Retinal pigment epithelial cell (primary cell): ENCODE data around the gene LMF1.

Source experiments
- DNase-seq: peaks from one replicate; pipeline ENCODE4 v3.0.0-alpha.2; 2010; ENCODE audit warnings: low read depth
- H3K4me3 ChIP-seq: 2 replicates; pipeline ENCODE4 v1.5.1; 2011; ENCODE audit warnings: mild to moderate bottlenecking, low read length, control low read depth, moderate library complexity
- TF ChIP-seq, protein P1 (sequence below): conservative IDR thresholded peaks from 2 replicates; pipeline ENCODE4 v1.5.1; 2011; ENCODE audit warnings: low read depth, low read length, control low read depth, inconsistent platforms

LMF1 gene

DNA sequence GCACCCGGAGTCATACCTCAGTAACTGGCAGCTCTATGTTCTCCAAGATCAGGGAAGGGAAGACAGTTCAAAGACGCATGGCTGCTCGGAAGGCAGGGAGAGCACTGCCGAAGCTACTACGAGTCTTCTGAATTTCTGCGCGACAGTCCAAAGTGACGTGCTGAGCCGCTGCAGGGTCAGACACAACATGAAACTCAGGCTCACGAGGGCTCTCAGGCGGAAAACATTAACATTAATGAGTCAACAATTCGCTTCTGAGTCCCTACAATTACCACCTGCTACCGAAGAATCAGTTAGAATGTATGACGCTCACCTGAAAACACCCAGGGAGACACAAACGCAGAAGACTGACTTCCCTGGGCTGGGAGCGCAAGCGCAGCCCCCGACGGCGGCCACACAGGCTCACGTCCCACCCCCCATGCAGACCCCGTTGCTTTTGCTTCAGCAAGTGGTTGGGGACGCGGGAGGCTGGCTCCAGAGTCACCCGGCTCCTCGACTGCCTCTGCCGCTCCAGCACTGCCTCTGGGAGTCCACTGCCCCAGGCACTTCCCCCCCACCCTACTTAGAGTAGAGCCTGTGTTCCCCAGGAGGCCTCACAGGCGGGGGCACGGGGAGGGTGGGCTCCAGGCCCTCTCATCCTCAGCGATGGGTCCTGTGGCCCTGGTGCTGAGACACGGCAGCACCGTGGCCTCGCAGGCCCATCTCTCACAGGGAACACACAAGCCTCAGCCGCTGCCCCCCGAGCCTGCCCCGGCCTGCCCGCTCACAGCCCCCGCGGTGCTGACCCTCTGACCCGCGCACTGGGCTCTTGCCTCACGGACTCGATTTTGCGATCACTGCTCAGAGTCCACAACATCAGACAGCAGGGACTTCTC lies 38.9 kb downstream of the LMF1 start:
- TF ChIP-seq, protein P1, sequence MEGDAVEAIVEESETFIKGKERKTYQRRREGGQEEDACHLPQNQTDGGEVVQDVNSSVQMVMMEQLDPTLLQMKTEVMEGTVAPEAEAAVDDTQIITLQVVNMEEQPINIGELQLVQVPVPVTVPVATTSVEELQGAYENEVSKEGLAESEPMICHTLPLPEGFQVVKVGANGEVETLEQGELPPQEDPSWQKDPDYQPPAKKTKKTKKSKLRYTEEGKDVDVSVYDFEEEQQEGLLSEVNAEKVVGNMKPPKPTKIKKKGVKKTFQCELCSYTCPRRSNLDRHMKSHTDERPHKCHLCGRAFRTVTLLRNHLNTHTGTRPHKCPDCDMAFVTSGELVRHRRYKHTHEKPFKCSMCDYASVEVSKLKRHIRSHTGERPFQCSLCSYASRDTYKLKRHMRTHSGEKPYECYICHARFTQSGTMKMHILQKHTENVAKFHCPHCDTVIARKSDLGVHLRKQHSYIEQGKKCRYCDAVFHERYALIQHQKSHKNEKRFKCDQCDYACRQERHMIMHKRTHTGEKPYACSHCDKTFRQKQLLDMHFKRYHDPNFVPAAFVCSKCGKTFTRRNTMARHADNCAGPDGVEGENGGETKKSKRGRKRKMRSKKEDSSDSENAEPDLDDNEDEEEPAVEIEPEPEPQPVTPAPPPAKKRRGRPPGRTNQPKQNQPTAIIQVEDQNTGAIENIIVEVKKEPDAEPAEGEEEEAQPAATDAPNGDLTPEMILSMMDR: no peak
- H3K4me3 ChIP-seq: no peak overlapping the region
- DNase-seq: no peak

DNA sequence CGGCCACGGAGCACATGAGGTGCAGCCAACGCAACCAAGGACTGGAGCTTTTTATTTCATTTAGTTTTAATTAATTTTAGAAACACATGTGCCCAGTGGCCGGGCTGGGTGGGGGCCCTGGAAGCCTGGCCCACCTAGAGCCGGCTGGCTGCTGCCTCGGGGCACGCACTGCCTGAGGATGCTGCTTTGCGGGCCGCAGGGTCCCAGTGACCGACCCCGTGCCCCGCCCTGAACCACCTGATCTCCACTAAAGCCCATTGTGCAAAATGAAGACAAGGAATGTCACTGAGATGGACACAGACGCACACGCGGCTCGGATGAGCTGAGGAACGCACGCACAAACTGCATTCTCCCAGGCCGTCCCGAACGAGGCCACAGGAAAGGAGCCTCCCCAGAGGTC lies 39.6 kb downstream of the LMF1 start:
- no peak overlapping the region for H3K4me3 ChIP-seq
- no peak for DNase-seq
- TF ChIP-seq, protein P1: no peak

DNA sequence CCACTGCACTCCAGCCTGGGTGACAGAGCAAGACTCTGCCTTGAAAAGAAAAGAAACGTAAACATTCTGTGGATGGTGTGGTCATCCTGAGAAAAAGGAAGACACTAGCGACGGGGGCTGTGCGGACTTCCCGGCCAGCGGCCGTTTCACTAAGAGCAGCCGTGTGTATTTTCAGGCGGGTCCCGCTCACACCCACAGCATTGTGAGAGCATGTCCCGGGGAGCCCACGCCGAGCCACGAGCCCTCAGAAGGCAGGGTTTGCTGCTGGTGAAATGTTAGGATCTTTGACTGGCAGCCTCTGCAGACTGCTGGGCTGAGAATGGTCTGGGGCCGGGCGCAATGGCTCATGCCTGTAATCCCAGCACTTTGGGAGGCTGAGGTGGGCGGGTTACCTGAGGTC lies 40.3 kb downstream of the LMF1 start:
- no peak overlapping the region for H3K4me3 ChIP-seq
- DNase-seq: no peak
- TF ChIP-seq, protein P1: no peak

DNA sequence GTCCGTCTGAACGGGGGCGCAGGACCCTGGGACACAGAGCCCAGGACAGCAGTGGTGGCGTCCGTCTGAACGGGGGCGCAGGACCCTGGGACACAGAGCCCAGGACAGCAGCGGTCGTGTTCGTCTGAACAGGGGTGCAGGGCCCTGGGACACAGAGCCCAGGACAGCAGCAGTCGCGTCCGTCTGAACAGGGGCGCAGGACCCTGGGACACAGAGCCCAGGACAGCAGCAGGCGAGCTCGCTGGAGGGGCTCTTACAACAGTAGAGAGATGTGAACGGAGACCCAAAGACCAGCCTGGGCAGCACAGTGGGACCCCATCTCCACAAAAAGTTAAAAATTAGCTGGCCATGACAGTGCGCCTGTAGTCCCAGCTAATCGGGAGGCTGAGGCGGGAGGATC lies 40.7 kb downstream of the LMF1 start:
- TF ChIP-seq, protein P1: no peak
- no peak for DNase-seq

DNA sequence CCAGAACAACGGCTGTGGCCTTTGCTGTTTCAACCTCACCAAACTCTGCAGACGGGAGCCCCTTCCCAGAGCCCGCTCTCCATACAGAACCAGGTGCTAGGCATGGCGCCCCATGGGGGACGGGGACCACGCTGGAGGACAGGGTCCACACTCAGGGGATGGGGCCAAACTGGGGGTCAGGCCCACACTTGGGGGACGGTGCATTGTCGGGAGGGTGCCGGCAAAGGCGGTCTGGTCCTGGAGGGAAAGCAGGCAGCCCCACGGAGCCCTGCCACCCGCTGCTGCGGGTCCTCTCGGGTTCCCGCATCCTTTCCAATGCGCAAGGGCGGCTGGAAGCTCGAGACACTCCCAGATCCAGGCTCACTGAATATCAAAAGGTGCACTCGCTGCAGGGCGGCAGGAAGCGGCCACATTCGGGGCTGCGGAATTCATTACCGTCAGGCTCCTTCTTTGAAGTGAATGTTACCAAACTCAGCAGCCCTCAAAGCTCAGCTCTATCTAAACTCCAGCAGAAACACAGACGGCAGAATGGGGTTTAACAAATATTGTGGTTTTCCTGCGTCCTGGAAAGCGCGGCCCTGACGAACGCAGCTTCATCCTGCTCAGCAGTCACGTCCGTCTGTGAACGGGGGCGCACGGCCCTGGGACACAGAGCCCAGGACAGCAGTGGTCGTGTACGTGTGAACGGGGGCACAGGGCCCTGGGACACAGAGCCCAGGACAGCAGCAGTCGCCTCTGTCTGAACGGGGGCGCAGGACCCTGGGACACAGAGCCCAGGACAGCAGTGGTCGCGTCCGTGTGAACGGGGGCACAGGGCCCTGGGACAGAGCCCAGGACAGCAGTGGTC lies 41.3 kb downstream of the LMF1 start:
- TF ChIP-seq, protein P1: no peak
- H3K4me3 ChIP-seq: no peak overlapping the region
- no peak for DNase-seq

More for the DNA sequence above, 40.7 kb downstream of the LMF1 start:
- no peak overlapping the region for H3K4me3 ChIP-seq

DNA sequence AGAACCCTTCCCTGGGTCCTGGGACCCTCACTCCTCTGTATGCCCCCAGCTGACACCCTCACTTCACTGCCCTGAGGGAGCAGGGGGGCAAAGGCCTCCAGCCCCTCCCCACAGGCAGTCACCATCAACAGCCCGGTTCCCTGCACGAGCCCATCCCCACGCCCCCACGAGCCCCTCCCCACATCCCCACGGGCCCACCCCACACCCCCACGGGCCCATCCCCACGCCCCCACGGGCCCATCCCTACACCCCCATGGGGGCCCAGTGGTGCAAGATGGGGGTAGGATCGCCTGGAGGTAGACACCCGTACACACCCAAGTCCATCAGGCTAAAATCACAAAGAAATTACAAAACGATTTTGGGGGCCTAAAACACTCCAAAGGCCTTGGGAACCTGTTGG lies 42.3 kb downstream of the LMF1 start:
- TF ChIP-seq, protein P1: no peak
- no peak overlapping the region for H3K4me3 ChIP-seq
- DNase-seq: no peak

DNA sequence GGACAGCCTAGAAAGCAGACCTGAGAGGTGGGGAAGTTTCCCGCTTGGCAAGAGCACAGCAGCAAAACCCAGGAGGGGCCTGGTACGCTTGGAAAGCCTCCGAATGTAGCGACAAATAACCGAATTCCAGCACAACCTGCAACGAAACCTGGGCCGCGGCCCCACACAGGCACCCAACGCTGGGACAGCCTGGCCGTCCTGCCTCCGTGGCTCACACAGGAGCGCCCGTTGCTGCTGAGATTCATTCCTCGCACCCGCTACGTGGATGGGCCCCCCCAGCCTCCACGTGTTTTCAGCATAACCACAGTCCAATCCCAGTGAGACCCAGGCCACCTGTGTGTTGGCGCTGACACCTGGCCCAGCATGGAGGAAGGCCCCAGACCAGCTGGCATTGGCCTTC lies 42.9 kb downstream of the LMF1 start:
- H3K4me3 ChIP-seq: no peak overlapping the region
- TF ChIP-seq, protein P1: no peak
- DNase-seq: no peak
